ENCODE measurements around the gene CITED4.

The CITED4 gene

DNA sequence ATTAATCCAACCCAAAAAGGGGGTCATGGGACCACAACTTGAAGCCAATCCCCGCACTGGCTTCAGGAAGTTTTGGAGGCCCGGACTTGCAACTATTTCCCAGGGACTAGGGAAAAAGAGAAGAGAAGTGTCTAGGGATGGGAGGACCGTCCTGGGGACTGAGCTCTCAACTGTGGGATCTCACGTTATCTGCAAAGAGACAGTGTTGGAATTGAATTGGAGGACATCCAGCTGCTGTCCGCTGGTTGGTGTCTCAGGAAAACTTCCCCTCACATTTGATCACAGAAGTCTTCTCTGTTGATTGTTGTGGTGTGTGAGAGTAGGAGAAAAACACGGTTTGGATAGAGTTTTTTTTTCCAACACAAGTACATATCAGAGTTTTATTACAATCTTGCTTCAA is 46.2 kb upstream of the CITED4 start:
- H3K4me2 ChIP-seq (ENCODE audit: insufficient read depth, low read length), result no peak overlapping the region
- no peaks in the 10 kb centered on the region for H3K4me1 ChIP-seq (ENCODE audit: insufficient read depth, low read length)
- no peak overlapping the region for H3K9ac ChIP-seq (ENCODE audit: low read depth, low read length)
- H3K4me3 ChIP-seq (ENCODE audit: low read depth in 1 of 2, low read length in 2 of 2), result no peak overlapping the region
- H2AFZ ChIP-seq (ENCODE audit: low read depth, low read length), result no peak overlapping the region
- ATAC-seq (ENCODE audit: insufficient read depth, low read depth), result no peak
- no peak for TF ChIP-seq EZH2 (IDR thresholded peaks at IDR 0.05; ENCODE audit: borderline replicate concordance, low read depth, low read length, severe bottlenecking)
- TF ChIP-seq, protein P1, sequence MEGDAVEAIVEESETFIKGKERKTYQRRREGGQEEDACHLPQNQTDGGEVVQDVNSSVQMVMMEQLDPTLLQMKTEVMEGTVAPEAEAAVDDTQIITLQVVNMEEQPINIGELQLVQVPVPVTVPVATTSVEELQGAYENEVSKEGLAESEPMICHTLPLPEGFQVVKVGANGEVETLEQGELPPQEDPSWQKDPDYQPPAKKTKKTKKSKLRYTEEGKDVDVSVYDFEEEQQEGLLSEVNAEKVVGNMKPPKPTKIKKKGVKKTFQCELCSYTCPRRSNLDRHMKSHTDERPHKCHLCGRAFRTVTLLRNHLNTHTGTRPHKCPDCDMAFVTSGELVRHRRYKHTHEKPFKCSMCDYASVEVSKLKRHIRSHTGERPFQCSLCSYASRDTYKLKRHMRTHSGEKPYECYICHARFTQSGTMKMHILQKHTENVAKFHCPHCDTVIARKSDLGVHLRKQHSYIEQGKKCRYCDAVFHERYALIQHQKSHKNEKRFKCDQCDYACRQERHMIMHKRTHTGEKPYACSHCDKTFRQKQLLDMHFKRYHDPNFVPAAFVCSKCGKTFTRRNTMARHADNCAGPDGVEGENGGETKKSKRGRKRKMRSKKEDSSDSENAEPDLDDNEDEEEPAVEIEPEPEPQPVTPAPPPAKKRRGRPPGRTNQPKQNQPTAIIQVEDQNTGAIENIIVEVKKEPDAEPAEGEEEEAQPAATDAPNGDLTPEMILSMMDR (IDR thresholded peaks at IDR 0.05; ENCODE audit: borderline replicate concordance, extremely low read depth, low read length, poor library complexity, severe bottlenecking), result no peak
- no peaks in the 10 kb centered on the region for H3K9me3 ChIP-seq (ENCODE audit: insufficient read depth, low read length, severe bottlenecking)
- no peaks in the 10 kb centered on the region for H4K20me1 ChIP-seq (ENCODE audit: insufficient read depth, low read length)
- H3K27ac ChIP-seq (ENCODE audit: low read length), result no peak overlapping the region
- no peaks in the 10 kb centered on the region for H3K36me3 ChIP-seq (ENCODE audit: insufficient read depth, low read length)
- DNase-seq, result no peak
- no peaks in the 10 kb centered on the region for H3K79me2 ChIP-seq (ENCODE audit: insufficient read depth, low read length)
- H3K27me3 ChIP-seq (ENCODE audit: insufficient read depth, low read length, poor library complexity), result no peaks in the 10 kb centered on the region

DNA sequence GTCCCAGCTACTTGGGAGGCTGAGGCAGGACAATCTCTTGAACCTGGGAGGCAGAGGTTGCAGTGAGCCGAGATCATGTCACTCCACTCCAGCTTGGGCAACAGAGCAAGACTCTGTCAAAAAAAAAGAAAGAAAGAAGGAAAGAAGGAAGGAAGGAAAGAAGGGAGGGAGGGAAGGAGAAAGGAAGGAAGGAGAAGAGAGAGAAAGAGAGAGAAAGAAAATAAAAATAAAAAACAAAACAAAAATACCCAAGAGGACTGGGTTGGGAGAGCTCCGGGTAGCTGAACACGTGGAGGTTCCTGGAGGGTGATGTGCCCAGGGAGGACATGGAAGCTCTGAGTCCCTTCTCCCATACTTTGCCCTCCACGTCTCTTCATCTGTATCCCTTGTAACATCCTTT is 45.7 kb upstream of the CITED4 start:
- Histone ChIP-seq H3K36me3 (ENCODE audit: insufficient read depth, low read length) (no peaks in the 10 kb centered on the region), H2AFZ (ENCODE audit: low read depth, low read length) (no peak overlapping the region), H4K20me1 (ENCODE audit: insufficient read depth, low read length) (no peaks in the 10 kb centered on the region), H3K9ac (ENCODE audit: low read depth, low read length) (no peak overlapping the region), H3K79me2 (ENCODE audit: insufficient read depth, low read length) (no peaks in the 10 kb centered on the region), H3K4me3 (ENCODE audit: low read depth in 1 of 2, low read length in 2 of 2) (no peak overlapping the region), H3K27me3 (ENCODE audit: insufficient read depth, low read length, poor library complexity) (no peaks in the 10 kb centered on the region), H3K4me2 (ENCODE audit: insufficient read depth, low read length) (no peak overlapping the region), H3K9me3 (ENCODE audit: insufficient read depth, low read length, severe bottlenecking) (no peaks in the 10 kb centered on the region), H3K27ac (ENCODE audit: low read length) (no peak overlapping the region), H3K4me1 (ENCODE audit: insufficient read depth, low read length) (no peaks in the 10 kb centered on the region)
- TF ChIP-seq, protein P1 (IDR thresholded peaks at IDR 0.05; ENCODE audit: borderline replicate concordance, extremely low read depth, low read length, poor library complexity, severe bottlenecking), result no peak
- no peak for TF ChIP-seq EZH2 (IDR thresholded peaks at IDR 0.05; ENCODE audit: borderline replicate concordance, low read depth, low read length, severe bottlenecking)
- DNase-seq, result no peak
- no peak for ATAC-seq (ENCODE audit: insufficient read depth, low read depth)

DNA sequence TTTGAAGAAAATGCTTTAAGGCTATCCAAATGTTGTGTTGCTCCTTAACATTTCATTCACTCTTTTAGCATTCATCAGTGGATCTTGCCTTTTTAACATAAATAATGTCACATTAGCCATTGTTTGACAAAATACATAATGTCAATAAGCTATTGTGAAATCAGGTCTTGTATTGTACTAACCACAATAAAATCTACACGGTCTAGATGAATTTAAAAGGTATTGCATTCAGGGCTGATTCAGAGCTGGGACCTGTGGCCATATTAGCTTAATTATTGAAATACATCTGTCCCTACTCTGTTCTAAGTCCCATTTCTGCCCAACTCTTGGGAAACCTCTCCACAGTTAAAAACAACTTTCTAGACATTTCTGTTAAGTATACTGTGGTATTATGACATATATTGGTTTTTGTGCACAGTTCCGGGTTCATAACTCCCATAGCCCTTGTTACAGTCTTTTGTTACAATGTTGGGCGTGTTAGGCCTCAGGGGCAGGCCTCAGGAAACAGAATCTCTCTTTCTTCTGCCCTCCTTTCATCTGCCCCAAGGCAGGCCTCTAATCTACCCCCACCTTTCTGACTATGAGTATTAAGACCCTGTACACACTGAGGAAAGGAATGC is 44.7 kb upstream of the CITED4 start:
- Histone ChIP-seq H3K27me3 (ENCODE audit: insufficient read depth, low read length, poor library complexity) (no peaks in the 10 kb centered on the region), H3K4me1 (ENCODE audit: insufficient read depth, low read length) (no peaks in the 10 kb centered on the region), H3K36me3 (ENCODE audit: insufficient read depth, low read length) (no peaks in the 10 kb centered on the region), H3K79me2 (ENCODE audit: insufficient read depth, low read length) (no peaks in the 10 kb centered on the region), H3K4me2 (ENCODE audit: insufficient read depth, low read length) (no peak overlapping the region), H2AFZ (ENCODE audit: low read depth, low read length) (no peak overlapping the region), H3K9ac (ENCODE audit: low read depth, low read length) (no peak overlapping the region), H3K9me3 (ENCODE audit: insufficient read depth, low read length, severe bottlenecking) (no peaks in the 10 kb centered on the region), H4K20me1 (ENCODE audit: insufficient read depth, low read length) (no peaks in the 10 kb centered on the region), H3K27ac (ENCODE audit: low read length) (no peak overlapping the region), H3K4me3 (ENCODE audit: low read depth in 1 of 2, low read length in 2 of 2) (no peak overlapping the region)
- DNase-seq (no peak), ATAC-seq (ENCODE audit: insufficient read depth, low read depth) (no peak)
- TF ChIP-seq, protein P1 (IDR thresholded peaks at IDR 0.05; ENCODE audit: borderline replicate concordance, extremely low read depth, low read length, poor library complexity, severe bottlenecking), result no peak
- TF ChIP-seq EZH2 (IDR thresholded peaks at IDR 0.05; ENCODE audit: borderline replicate concordance, low read depth, low read length, severe bottlenecking), result no peak

Data from DND-41 (cell line).